Neuronal stem cell (in vitro differentiated cells): ENCODE measurements around the gene PPP1R2B.

Experiments
- DNase-seq: peaks from one replicate; pipeline ENCODE4 v3.0.0-alpha.2; 2013; ENCODE audit warnings: low spot score
- H2AFZ ChIP-seq: one replicate; pipeline ENCODE4 v1.6.1; 2013; ENCODE audit warnings: mild to moderate bottlenecking, low read length, inconsistent platforms
- H2AK5ac ChIP-seq: 2 replicates; pipeline ENCODE4 v1.6.1; 2013; ENCODE audit warnings: low read depth, mild to moderate bottlenecking, inconsistent platforms, low read length, moderate library complexity, mixed read lengths
- H2BK120ac ChIP-seq: 2 replicates; pipeline ENCODE4 v1.6.1; 2013; ENCODE audit warnings: low read depth, mild to moderate bottlenecking, inconsistent platforms, low read length, moderate library complexity, mixed read lengths
- H2BK12ac ChIP-seq: one replicate; pipeline ENCODE4 v1.6.1; 2013; ENCODE audit warnings: low read length, inconsistent platforms
- H2BK15ac ChIP-seq: 2 replicates; pipeline ENCODE4 v1.6.1; 2013; ENCODE audit warnings: mild to moderate bottlenecking, low read length, inconsistent platforms, mixed read lengths
- H2BK5ac ChIP-seq: one replicate; pipeline ENCODE4 v1.6.1; 2013; ENCODE audit warnings: inconsistent platforms, mild to moderate bottlenecking, low read length, moderate library complexity
- H3K14ac ChIP-seq: one replicate; pipeline ENCODE4 v1.6.1; 2013; ENCODE audit warnings: low read length, inconsistent platforms
- H3K18ac ChIP-seq: 2 replicates; pipeline ENCODE4 v1.6.1; 2013; ENCODE audit warnings: low read length, inconsistent platforms
- H3K23ac ChIP-seq: 2 replicates; pipeline ENCODE4 v1.6.1; 2013; ENCODE audit warnings: low read depth, mild to moderate bottlenecking, mixed read lengths, low read length, inconsistent platforms; ENCODE audit not compliant: poor library complexity
- H3K27ac ChIP-seq: replicated peaks from 3 replicates; pipeline ENCODE4 v1.5.1; 2013; ENCODE audit warnings: low read length, inconsistent platforms
- H3K27me3 ChIP-seq, 3 experiments: 2 replicates each; pipeline ENCODE4 v1.6.1; 2013; ENCODE audit warnings: low read length in 3 of 3, mild to moderate bottlenecking in 2 of 3, inconsistent platforms in 1 of 3, low read depth in 1 of 3, mixed read lengths in 1 of 3, moderate library complexity in 1 of 3; ENCODE audit not compliant: control insufficient read depth in 3 of 3, insufficient read depth in 3 of 3
- H3K36me3 ChIP-seq, 2 donors: replicated peaks in 1 of 2; 2 replicates each; pipeline ENCODE4 v1.6.1; 2013; ENCODE audit warnings: low read length in 2 of 2; ENCODE audit not compliant: control insufficient read depth in 2 of 2, insufficient read depth in 2 of 2
- H3K4ac ChIP-seq: 2 replicates; pipeline ENCODE4 v1.6.1; 2013; ENCODE audit warnings: inconsistent platforms, mild to moderate bottlenecking, low read length, moderate library complexity
- H3K4me1 ChIP-seq, 2 donors: 1 replicate in 1 of 2; 2 replicates in 1 of 2; pipeline ENCODE4 v1.6.1; 2013; ENCODE audit warnings: low read length in 2 of 2, low read depth in 1 of 2; ENCODE audit not compliant: control insufficient read depth in 2 of 2, insufficient read depth in 1 of 2
- H3K4me2 ChIP-seq: one replicate; pipeline ENCODE4 v1.6.1; 2013; ENCODE audit warnings: mild to moderate bottlenecking, low read length, inconsistent platforms; ENCODE audit not compliant: insufficient read depth, poor library complexity, severe bottlenecking
- H3K4me3 ChIP-seq, 2 donors: 2 replicates each; pipeline ENCODE4 v1.5.1; 2013; ENCODE audit warnings: low read length in 2 of 2, mild to moderate bottlenecking in 2 of 2, inconsistent platforms in 1 of 2, moderate library complexity in 1 of 2
- H3K79me1 ChIP-seq: one replicate; pipeline ENCODE4 v1.6.1; 2013; ENCODE audit warnings: low read depth, mild to moderate bottlenecking, inconsistent platforms, low read length, moderate library complexity
- H3K9ac ChIP-seq: one replicate; pipeline ENCODE4 v1.6.1; 2013; ENCODE audit warnings: mild to moderate bottlenecking, low read depth, low read length, inconsistent platforms; ENCODE audit not compliant: poor library complexity
- H3K9me3 ChIP-seq, 2 donors: replicated peaks in 1 of 2; 2 replicates each; pipeline versions ENCODE3 to v1.6.1; 2013; ENCODE audit warnings: low read length in 2 of 2, mild to moderate bottlenecking in 2 of 2, inconsistent platforms in 1 of 2, low read depth in 1 of 2, mixed read lengths in 1 of 2, moderate library complexity in 1 of 2; ENCODE audit not compliant: control insufficient read depth in 2 of 2, insufficient read depth in 1 of 2
- H4K8ac ChIP-seq: one replicate; pipeline ENCODE4 v1.6.1; 2013; ENCODE audit warnings: low read depth, mild to moderate bottlenecking, inconsistent platforms, low read length, moderate library complexity
- H4K91ac ChIP-seq: one replicate; pipeline ENCODE4 v1.6.1; 2013; ENCODE audit warnings: low read length, low read depth, mild to moderate bottlenecking, inconsistent platforms; ENCODE audit not compliant: poor library complexity
- WGBS, 2 donors: extraction: QIAGEN DNeasy Blood & Tissue Kit; methylation state at CpG; one replicate each; pipeline ENCODE4 v1.1.7; 2013; ENCODE audit warnings: missing lambda C conversion rate in 2 of 2, mixed read lengths in 1 of 2; ENCODE audit not compliant: insufficient read length in 2 of 2, insufficient replicate concordance in 1 of 2; ENCODE audit errors: extremely low coverage in 2 of 2; 5-methylcytosine and 5-hydroxymethylcytosine counted together

Gene PPP1R2B

GRCh38 chr5:156812959-156813358 is 37.1 kb upstream of the PPP1R2B start:
- Histone ChIP-seq H3K27me3 (no peaks in the 10 kb centered on the region), H3K4me1 (no peaks in the 10 kb centered on the region), H3K4ac (no peak overlapping the region), H3K9me3 (no peaks in the 10 kb centered on the region), H3K18ac (no peak overlapping the region), H2AFZ (no peak overlapping the region), H2BK15ac (no peak overlapping the region), H3K9ac (no peak overlapping the region), H2BK120ac (no peak overlapping the region), H3K79me1 (no peaks in the 10 kb centered on the region), H4K91ac (no peak overlapping the region), H2BK5ac (no peak overlapping the region), H3K36me3 (no peaks in the 10 kb centered on the region), H3K23ac (no peak overlapping the region), H2AK5ac (no peak overlapping the region), H3K27ac (no peak overlapping the region), H3K14ac (no peak overlapping the region), H3K4me2 (no peak overlapping the region), H2BK12ac (no peak overlapping the region), H3K4me3 (no peak overlapping the region), H4K8ac (no peak overlapping the region)
- DNase-seq = no peak
- WGBS, 2 donors = no CpG with 5 or more reads among the region's 1 CpG

- no peak overlapping the region for H2AK5ac ChIP-seq
- no peak overlapping the region for H3K27ac ChIP-seq
- H3K14ac ChIP-seq = no peak overlapping the region
- H2AFZ ChIP-seq = no peak overlapping the region
- no peaks in the 10 kb centered on the region for H3K27me3 ChIP-seq
- no peaks in the 10 kb centered on the region for H3K36me3 ChIP-seq
- no peak overlapping the region for H3K9ac ChIP-seq
- no peaks in the 10 kb centered on the region for H3K79me1 ChIP-seq
- H2BK120ac ChIP-seq = no peak overlapping the region
- no peak overlapping the region for H4K8ac ChIP-seq
- no peak overlapping the region for H3K23ac ChIP-seq
- H3K4me3 ChIP-seq = no peak overlapping the region
- peak; percentile 5 for DNase-seq
- H3K9me3 ChIP-seq = no peaks in the 10 kb centered on the region
- H3K4ac ChIP-seq = no peak overlapping the region
- no peak overlapping the region for H2BK5ac ChIP-seq
- no peak overlapping the region for H2BK12ac ChIP-seq
- H3K4me2 ChIP-seq = no peak overlapping the region
- no peak overlapping the region for H2BK15ac ChIP-seq
- no peak overlapping the region for H4K91ac ChIP-seq
- H3K4me1 ChIP-seq = peaks cover 0 to 1% of the 10 kb centered on the region in 2 donors
- WGBS, 2 donors = no CpG with 5 or more reads among the region's 6 CpGs
- H3K18ac ChIP-seq = no peak overlapping the region
Measured at GRCh38 chr5:156815988-156816599, 34.0 kb upstream of the PPP1R2B start.

DNA sequence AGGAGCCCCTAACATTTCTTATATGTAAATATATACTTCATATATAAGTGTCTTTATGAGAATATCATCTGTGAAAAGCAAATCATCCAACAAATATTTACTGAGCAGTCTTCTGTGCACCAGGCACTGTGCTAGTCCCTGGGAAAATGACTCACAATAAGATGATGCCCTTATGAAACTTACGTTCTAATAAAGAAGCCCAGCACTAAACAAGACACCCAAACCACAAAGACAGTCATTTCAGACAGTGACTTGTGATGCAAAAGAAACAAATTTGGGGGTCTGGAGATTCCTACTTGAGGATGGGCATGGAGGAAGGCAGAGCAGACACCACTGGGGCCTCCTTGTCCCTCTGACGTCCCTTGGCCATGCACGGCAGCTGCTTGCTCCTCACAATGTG is 30.6 kb upstream of the PPP1R2B start:
- Histone ChIP-seq H2BK12ac (no peak overlapping the region), H3K27ac (no peak overlapping the region), H3K36me3 (no peaks in the 10 kb centered on the region), H3K14ac (no peak overlapping the region), H3K4me2 (no peak overlapping the region), H3K4me3 (no peak overlapping the region), H3K9ac (no peak overlapping the region), H3K23ac (no peak overlapping the region), H3K79me1 (no peaks in the 10 kb centered on the region), H2BK5ac (no peak overlapping the region), H3K18ac (no peak overlapping the region), H2AK5ac (no peak overlapping the region), H3K27me3 (no peaks in the 10 kb centered on the region), H4K91ac (no peak overlapping the region), H4K8ac (no peak overlapping the region), H2BK120ac (no peak overlapping the region), H2BK15ac (no peak overlapping the region), H3K9me3 (no peaks in the 10 kb centered on the region), H2AFZ (no peak overlapping the region), H3K4me1 (peaks cover 0 to 1% of the 10 kb centered on the region in 2 donors), H3K4ac (no peak overlapping the region)
- DNase-seq = no peak
- no CpG with 5 or more reads among the region's 3 CpGs for WGBS, 2 donors

- H3K27me3 ChIP-seq = no peaks in the 10 kb centered on the region
- H3K23ac ChIP-seq = no peak overlapping the region
- H2BK15ac ChIP-seq = no peak overlapping the region
- H2BK5ac ChIP-seq = no peak overlapping the region
- DNase-seq = no peak
- WGBS, 2 donors = no CpG with 5 or more reads among the region's 7 CpGs
- H2AK5ac ChIP-seq = no peak overlapping the region
- H2BK120ac ChIP-seq = no peak overlapping the region
- H3K27ac ChIP-seq = no peak overlapping the region
- H4K8ac ChIP-seq = no peak overlapping the region
- no peak overlapping the region for H3K4ac ChIP-seq
- no peak overlapping the region for H3K14ac ChIP-seq
- H2BK12ac ChIP-seq = no peak overlapping the region
- H3K18ac ChIP-seq = no peak overlapping the region
- H4K91ac ChIP-seq = no peak overlapping the region
- H3K36me3 ChIP-seq = no peaks in the 10 kb centered on the region
- H3K9me3 ChIP-seq = no peaks in the 10 kb centered on the region
- no peak overlapping the region for H3K4me3 ChIP-seq
- peaks cover 0 to 1% of the 10 kb centered on the region in 2 donors for H3K4me1 ChIP-seq
- no peak overlapping the region for H3K4me2 ChIP-seq
- H2AFZ ChIP-seq = no peak overlapping the region
- no peaks in the 10 kb centered on the region for H3K79me1 ChIP-seq
- no peak overlapping the region for H3K9ac ChIP-seq
Measured at GRCh38 chr5:156819967-156820581, 30.0 kb upstream of the PPP1R2B start.
